Caco-2 (cell line): ENCODE data around the gene A2M. TPM values are rescaled to one million over a fixed set of nuclear protein-coding genes. Genes with fewer than 3 reads are reported as not detected.
A peak's percentile ranks its signal among the peaks of the same experiment; 100 is the strongest.

Source experiments
- BruUV-seq: library from RNA; stranded (reverse); fragments of 400-500 nt; replicated peaks from 2 replicates; lab custom pipeline; 2021; lab: Mats Ljungman, UMichigan
- CTCF ChIA-PET: fragments of 300-600 bp; sonication (Branson Sonifier 250); formaldehyde crosslinking; loops from one replicate; lab custom pipeline; 2022; ENCODE audit warnings: antibody characterized with exemption; lab: Charles Lee
- POLR2A ChIA-PET: fragments of 300-600 bp; sonication (Branson Sonifier 250); formaldehyde crosslinking; loops from one replicate; lab custom pipeline; 2022; ENCODE audit warnings: antibody characterized with exemption; lab: Charles Lee
- DNase-seq, 2 experiments: peaks; one replicate each; pipeline versions ENCODE4 v3.0.0 to v3.0.0-alpha.2; 2020 to 2022
- H3K27me3 ChIP-seq: replicated peaks from 2 replicates; pipeline ENCODE4 v1.6.0; 2011; ENCODE audit warnings: low read length; ENCODE audit not compliant: control insufficient read depth, insufficient read depth
- H3K36me3 ChIP-seq: 2 replicates; pipeline ENCODE4 v1.5.1; 2011; ENCODE audit warnings: low read length; ENCODE audit not compliant: control insufficient read depth, insufficient read depth
- H3K4me1 ChIP-seq: fragments of 250-450 bp; sonication (Bioruptor Pico); 2 replicates; pipeline ENCODE4 v1.5.1; 2020; ENCODE audit warnings: mild to moderate bottlenecking
- H3K4me3 ChIP-seq: 2 replicates; pipeline ENCODE4 v1.5.1; 2011; ENCODE audit warnings: low read depth, mild to moderate bottlenecking, control low read depth, low read length
- H3K9me3 ChIP-seq: fragments of 250-450 bp; sonication (Bioruptor Pico); 2 replicates; pipeline ENCODE4 v1.5.1; 2020; ENCODE audit warnings: mild to moderate bottlenecking, moderate library complexity
- H3K27ac Mint-ChIP-seq: one replicate; pipeline ENCODE4 v1.8.0; 2022; ENCODE audit warnings: mixed read lengths; ENCODE audit not compliant: unreplicated experiment
- H3K27me3 Mint-ChIP-seq: one replicate; pipeline ENCODE4 v1.8.0; 2022; ENCODE audit warnings: mixed read lengths; ENCODE audit not compliant: insufficient read depth, unreplicated experiment
- H3K36me3 Mint-ChIP-seq: one replicate; pipeline ENCODE4 v1.8.0; 2022; ENCODE audit warnings: mild to moderate bottlenecking, mixed read lengths; ENCODE audit not compliant: insufficient read depth, unreplicated experiment
- H3K4me1 Mint-ChIP-seq: one replicate; pipeline ENCODE4 v1.8.0; 2022; ENCODE audit warnings: low read depth, mixed read lengths; ENCODE audit not compliant: unreplicated experiment
- H3K4me3 Mint-ChIP-seq: one replicate; pipeline ENCODE4 v1.8.0; 2022; ENCODE audit warnings: mild to moderate bottlenecking, moderate library complexity, mixed read lengths; ENCODE audit not compliant: unreplicated experiment
- H3K9me3 Mint-ChIP-seq: one replicate; pipeline ENCODE4 v1.8.0; 2022; ENCODE audit warnings: mixed read lengths; ENCODE audit not compliant: unreplicated experiment
- intact Hi-C: fragments of 100-400 bp; cut with micrococcal nuclease; formaldehyde crosslinking; loops from one replicate; pipeline ENCODE4 v1.10.0; 2022; ENCODE audit not compliant: unreplicated experiment
- total RNA-seq: library from RNA; stranded (reverse); gene quantifications from 2 replicates; pipeline ENCODE4 v1.2.3, GENCODE V29; 2022
- TF ChIP-seq, protein P1 (sequence below), 2 experiments: fragments of 200-600 bp in 1 of 2; IDR thresholded peaks; 1 replicate in 1 of 2; 2 replicates in 1 of 2; pipeline versions ENCODE4 v1.5.1 to v1.8.0; 2011 to 2022; ENCODE audit warnings: antibody characterized with exemption in 1 of 2, control low read depth in 1 of 2, inconsistent platforms in 1 of 2, low read depth in 1 of 2, low read length in 1 of 2, mild to moderate bottlenecking in 1 of 2, moderate library complexity in 1 of 2; ENCODE audit not compliant: insufficient read depth in 1 of 2, severe bottlenecking in 1 of 2, unreplicated experiment in 1 of 2

Gene A2M
- total RNA-seq, 1 experiment from 2014 or later, result 1.00 TPM

DNA sequence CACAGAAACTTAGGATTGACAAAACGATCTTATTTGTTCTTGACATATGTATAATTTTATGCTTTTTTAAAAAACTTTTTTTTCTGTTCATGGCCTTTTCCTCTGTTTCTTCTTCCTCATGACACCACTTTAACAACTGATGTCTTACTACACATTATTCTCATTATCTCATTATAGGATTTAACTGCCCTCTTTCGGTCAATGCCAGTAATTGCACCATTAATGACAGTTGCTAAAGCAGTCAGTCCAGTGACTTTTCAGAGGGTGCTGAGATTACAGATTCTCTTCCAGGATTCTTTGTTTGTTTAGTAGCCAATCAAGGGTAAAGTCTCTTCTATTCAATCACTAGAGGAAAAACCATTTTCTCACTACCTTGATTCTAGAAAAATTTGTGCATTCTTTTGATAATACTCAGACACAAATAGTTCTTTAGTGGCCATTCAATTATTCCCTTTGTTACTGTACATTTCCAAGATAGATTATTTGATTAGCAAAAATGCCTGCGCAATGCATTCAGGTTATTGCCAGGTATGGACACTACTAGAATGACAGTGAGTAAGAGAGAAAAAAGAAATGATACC is 76.2 kb downstream of the A2M start:
- Mint-ChIP-seq H3K9me3 (peaks cover 7% of the 10 kb centered on the region), H3K27me3 (peaks cover 14% of the 10 kb centered on the region), H3K4me1 (no peaks in the 10 kb centered on the region), H3K4me3 (no peak overlapping the region), H3K36me3 (no peaks in the 10 kb centered on the region), H3K27ac (no peak overlapping the region)
- intact Hi-C loops, result loop anchor here (1.0 to 5.0 kb wide), 5 partner anchors 89 to 497 kb away; partner anchors contain the start of genes CLEC4E and PHC1
- no peaks in the 10 kb centered on the region for H3K36me3 ChIP-seq
- H3K4me1 ChIP-seq, result no peaks in the 10 kb centered on the region
- DNase-seq, result peak in 1 of 2 experiments; percentile 55
- 0 out of 2 replicates have a peak, but pooled peaks cover 1% of the 10 kb centered on the region for H3K27me3 ChIP-seq
- ChIA-PET CTCF (interaction anchor here (0.8 to 2.9 kb wide), 4 partner anchors 10 to 358 kb away, joined by 3 to 15 read pairs (median 6); partner anchors contain the start of gene M6PR), POLR2A (no interaction called here)
- no peak overlapping the region for H3K4me3 ChIP-seq
- H3K9me3 ChIP-seq, result no peaks in the 10 kb centered on the region
- BruUV-seq, result no TSS peak
- TF ChIP-seq, protein P1, sequence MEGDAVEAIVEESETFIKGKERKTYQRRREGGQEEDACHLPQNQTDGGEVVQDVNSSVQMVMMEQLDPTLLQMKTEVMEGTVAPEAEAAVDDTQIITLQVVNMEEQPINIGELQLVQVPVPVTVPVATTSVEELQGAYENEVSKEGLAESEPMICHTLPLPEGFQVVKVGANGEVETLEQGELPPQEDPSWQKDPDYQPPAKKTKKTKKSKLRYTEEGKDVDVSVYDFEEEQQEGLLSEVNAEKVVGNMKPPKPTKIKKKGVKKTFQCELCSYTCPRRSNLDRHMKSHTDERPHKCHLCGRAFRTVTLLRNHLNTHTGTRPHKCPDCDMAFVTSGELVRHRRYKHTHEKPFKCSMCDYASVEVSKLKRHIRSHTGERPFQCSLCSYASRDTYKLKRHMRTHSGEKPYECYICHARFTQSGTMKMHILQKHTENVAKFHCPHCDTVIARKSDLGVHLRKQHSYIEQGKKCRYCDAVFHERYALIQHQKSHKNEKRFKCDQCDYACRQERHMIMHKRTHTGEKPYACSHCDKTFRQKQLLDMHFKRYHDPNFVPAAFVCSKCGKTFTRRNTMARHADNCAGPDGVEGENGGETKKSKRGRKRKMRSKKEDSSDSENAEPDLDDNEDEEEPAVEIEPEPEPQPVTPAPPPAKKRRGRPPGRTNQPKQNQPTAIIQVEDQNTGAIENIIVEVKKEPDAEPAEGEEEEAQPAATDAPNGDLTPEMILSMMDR (IDR thresholded peaks at IDR 0.05; ENCODE audit: insufficient read depth in 1 of 2, low read depth in 1 of 2, low read length in 1 of 2, severe bottlenecking in 1 of 2, unreplicated experiment in 1 of 2), result peak; percentile 70 to 89

DNA sequence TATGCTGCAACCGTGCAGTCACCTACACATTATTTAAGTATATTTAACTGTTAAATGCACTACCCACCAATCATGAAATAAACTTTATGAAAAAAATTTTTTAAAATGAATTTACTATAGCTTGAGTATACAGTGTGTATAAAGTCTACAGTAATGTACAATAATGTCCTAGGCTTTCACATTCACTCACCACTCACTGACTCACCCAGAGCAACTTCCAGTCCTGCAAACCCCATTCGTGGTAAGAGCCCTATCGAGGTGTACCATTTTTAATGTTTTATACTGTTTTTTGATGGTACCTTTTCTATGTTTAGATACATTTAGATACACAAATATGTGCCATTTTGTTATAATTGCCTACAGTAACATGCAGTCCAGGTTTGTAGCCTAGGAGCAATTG is 78.3 kb downstream of the A2M start:
- ChIA-PET POLR2A (no interaction called here), CTCF (interaction anchor here (0.5 to 2.9 kb wide), 5 partner anchors 12 to 380 kb away, joined by 3 to 15 read pairs (median 5); partner anchors contain the start of gene M6PR)
- no peak for DNase-seq
- no peaks in the 10 kb centered on the region for H3K9me3 ChIP-seq
- no TSS peak for BruUV-seq
- no peaks in the 10 kb centered on the region for H3K4me1 ChIP-seq
- Mint-ChIP-seq H3K36me3 (no peaks in the 10 kb centered on the region), H3K27me3 (peaks cover 10% of the 10 kb centered on the region), H3K27ac (no peak overlapping the region), H3K4me1 (no peaks in the 10 kb centered on the region), H3K9me3 (peaks cover 7% of the 10 kb centered on the region), H3K4me3 (no peak overlapping the region)
- H3K27me3 ChIP-seq, result 0 out of 2 replicates have a peak, but pooled peaks cover 1% of the 10 kb centered on the region
- TF ChIP-seq, protein P1 (IDR thresholded peaks at IDR 0.05; ENCODE audit: insufficient read depth in 1 of 2, low read depth in 1 of 2, low read length in 1 of 2, severe bottlenecking in 1 of 2, unreplicated experiment in 1 of 2), result no peak
- H3K4me3 ChIP-seq, result no peak overlapping the region
- no peaks in the 10 kb centered on the region for H3K36me3 ChIP-seq
- intact Hi-C loops, result loop anchor here (5.0 kb wide), 1 partner anchor 495 kb away; the partner anchor contains the start of gene CLEC4E

DNA sequence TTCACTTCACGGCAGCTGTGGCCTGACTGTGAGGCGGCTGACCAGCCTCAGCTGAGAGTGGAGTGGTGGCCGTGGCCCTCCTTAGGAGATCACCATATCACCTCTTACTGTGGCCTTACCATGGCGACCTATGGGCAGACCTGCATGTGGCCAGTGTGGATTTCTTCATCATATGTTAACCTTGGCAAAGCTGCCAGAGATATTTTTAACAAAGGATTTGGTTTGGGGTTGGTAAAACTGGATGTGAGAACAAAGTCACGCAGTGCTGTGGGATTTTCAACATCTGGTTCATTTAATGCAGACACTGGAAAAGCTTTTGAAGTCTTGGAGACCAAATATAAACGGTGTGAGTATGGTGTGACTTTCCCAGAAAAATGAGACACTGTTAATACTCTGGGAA is 79.5 kb downstream of the A2M start:
- ChIA-PET POLR2A (no interaction called here), CTCF (interaction anchor here (0.5 to 1.5 kb wide), 2 partner anchors 13 to 22 kb away, joined by 3 to 5 read pairs; no protein-coding TSS in a partner anchor)
- Histone ChIP-seq H3K4me3 (no peak overlapping the region), H3K27me3 (0 out of 2 replicates have a peak, but pooled peaks cover 1% of the 10 kb centered on the region), H3K9me3 (no peaks in the 10 kb centered on the region), H3K36me3 (no peaks in the 10 kb centered on the region), H3K4me1 (no peaks in the 10 kb centered on the region)
- Mint-ChIP-seq H3K9me3 (peaks cover 7% of the 10 kb centered on the region), H3K4me1 (no peaks in the 10 kb centered on the region), H3K27me3 (peaks cover 10% of the 10 kb centered on the region), H3K4me3 (no peak overlapping the region), H3K27ac (no peak overlapping the region), H3K36me3 (no peaks in the 10 kb centered on the region)
- TF ChIP-seq, protein P1 (IDR thresholded peaks at IDR 0.05; ENCODE audit: insufficient read depth in 1 of 2, low read depth in 1 of 2, low read length in 1 of 2, severe bottlenecking in 1 of 2, unreplicated experiment in 1 of 2), result no peak
- intact Hi-C loops, result loop anchor here (5.0 kb wide), 1 partner anchor 494 kb away; the partner anchor contains the start of gene CLEC4E
- no peak for DNase-seq
- BruUV-seq, result no TSS peak
